Vagina (tissue), 2 donors: ENCODE data around the gene MTX1.

Experiments
- POLR2A ChIP-seq, 2 donors: fragments of 450-650 bp; IDR thresholded peaks; one replicate each; pipeline ENCODE4 v1.6.1; 2017; ENCODE audit warnings: antibody characterized with exemption in 2 of 2, mild to moderate bottlenecking in 2 of 2, moderate library complexity in 2 of 2
- POLR2AphosphoS5 ChIP-seq, 2 donors: sonication (generic); formaldehyde crosslinking; IDR thresholded peaks; one replicate each; pipeline ENCODE4 v1.9.0; 2017; ENCODE audit warnings: antibody characterized with exemption in 2 of 2, mild to moderate bottlenecking in 2 of 2, low read depth in 1 of 2; ENCODE audit not compliant: insufficient read depth in 1 of 2

- TF ChIP-seq POLR2A (IDR thresholded peaks at IDR 0.05), result peak in 1 of 2 donors; percentile 9
- TF ChIP-seq POLR2AphosphoS5 (IDR thresholded peaks at IDR 0.05; ENCODE audit: insufficient read depth in 1 of 2, low read depth in 1 of 2), result peak in 1 of 2 donors; percentile 93
These were observed at the start of gene MTX1 for GRCh38 chr1:155208541-155209311.
